GM23248 (cell line): ENCODE measurements around the gene LYSMD3.

ENCODE experiments used
- EZH2 ChIP-seq: fragments of 200-600 bp; sonication (generic); IDR thresholded peaks from 2 replicates; pipeline ENCODE4 v1.6.1; 2018; ENCODE audit warnings: antibody characterized with exemption, mild to moderate bottlenecking; ENCODE audit not compliant: insufficient read depth, poor library complexity, severe bottlenecking
- EZH2phosphoT487 ChIP-seq: fragments of 200-600 bp; sonication (generic); IDR thresholded peaks from 2 replicates; pipeline ENCODE4 v1.6.1; 2018; ENCODE audit warnings: antibody characterized with exemption, moderate library complexity, mild to moderate bottlenecking, low read depth; ENCODE audit not compliant: insufficient read depth

GRCh38 chr5:90557871-90558270 lies 28.5 kb upstream of the LYSMD3 start:
- TF ChIP-seq EZH2phosphoT487 (no peak), EZH2 (no peak)
